ENCODE data around the gene PRIMPOL. TPM values are rescaled to one million over a fixed set of nuclear protein-coding genes. Genes with fewer than 3 reads are reported as not detected.

The PRIMPOL gene
- total RNA-seq, 1 experiment from 2014 or later = 29.5 TPM

GRCh38 chr4:184688005-184688404 lies 38.5 kb downstream of the PRIMPOL start:
- H3K79me2 ChIP-seq (ENCODE audit: low read depth) = no peaks in the 10 kb centered on the region
- H4K20me1 ChIP-seq (ENCODE audit: insufficient read depth) = no peaks in the 10 kb centered on the region
- H3K9me3 ChIP-seq (ENCODE audit: insufficient read depth, low read depth) = no peaks in the 10 kb centered on the region
- TF ChIP-seq, protein P1, sequence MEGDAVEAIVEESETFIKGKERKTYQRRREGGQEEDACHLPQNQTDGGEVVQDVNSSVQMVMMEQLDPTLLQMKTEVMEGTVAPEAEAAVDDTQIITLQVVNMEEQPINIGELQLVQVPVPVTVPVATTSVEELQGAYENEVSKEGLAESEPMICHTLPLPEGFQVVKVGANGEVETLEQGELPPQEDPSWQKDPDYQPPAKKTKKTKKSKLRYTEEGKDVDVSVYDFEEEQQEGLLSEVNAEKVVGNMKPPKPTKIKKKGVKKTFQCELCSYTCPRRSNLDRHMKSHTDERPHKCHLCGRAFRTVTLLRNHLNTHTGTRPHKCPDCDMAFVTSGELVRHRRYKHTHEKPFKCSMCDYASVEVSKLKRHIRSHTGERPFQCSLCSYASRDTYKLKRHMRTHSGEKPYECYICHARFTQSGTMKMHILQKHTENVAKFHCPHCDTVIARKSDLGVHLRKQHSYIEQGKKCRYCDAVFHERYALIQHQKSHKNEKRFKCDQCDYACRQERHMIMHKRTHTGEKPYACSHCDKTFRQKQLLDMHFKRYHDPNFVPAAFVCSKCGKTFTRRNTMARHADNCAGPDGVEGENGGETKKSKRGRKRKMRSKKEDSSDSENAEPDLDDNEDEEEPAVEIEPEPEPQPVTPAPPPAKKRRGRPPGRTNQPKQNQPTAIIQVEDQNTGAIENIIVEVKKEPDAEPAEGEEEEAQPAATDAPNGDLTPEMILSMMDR (conservative IDR thresholded peaks at IDR 0.05) = no peak
- no peak for TF ChIP-seq EZH2 (IDR thresholded peaks at IDR 0.05; ENCODE audit: low read depth)
- H3K4me2 ChIP-seq = peak overlapping the region; percentile 63
- H3K4me3 ChIP-seq = no peak overlapping the region
- peaks cover 19% of the 10 kb centered on the region for H3F3A ChIP-seq (ENCODE audit: insufficient read depth, low read depth)
- intact Hi-C loops (cut with micrococcal nuclease; ENCODE audit: unreplicated experiment) = loop anchor here (2.0 to 5.0 kb wide), 3 partner anchors 45 to 401 kb away; no protein-coding TSS in a partner anchor
- no peaks in the 10 kb centered on the region for H3K27me3 ChIP-seq (ENCODE audit: insufficient read depth, low read depth)
- H3K9me2 ChIP-seq (ENCODE audit: insufficient read depth) = no peaks in the 10 kb centered on the region
- peak overlapping the region; percentile 81 for H3K27ac ChIP-seq
- H3K36me3 ChIP-seq (ENCODE audit: low read depth) = no peaks in the 10 kb centered on the region
- CTCF ChIA-PET = interaction anchor here (0.6 kb wide), 1 partner anchor 911 kb away, joined by 12 read pairs; no protein-coding TSS in a partner anchor
- H2AFZ ChIP-seq = no peak overlapping the region
- H3K4me1 ChIP-seq (replicated peaks; ENCODE audit: insufficient read depth) = peaks cover 17% of the 10 kb centered on the region
- BruUV-seq (replicated peaks) = no TSS peak
- POLR2A ChIA-PET (ENCODE audit: unreplicated experiment) = no interaction called here
- DNase-seq = no peak

DNA sequence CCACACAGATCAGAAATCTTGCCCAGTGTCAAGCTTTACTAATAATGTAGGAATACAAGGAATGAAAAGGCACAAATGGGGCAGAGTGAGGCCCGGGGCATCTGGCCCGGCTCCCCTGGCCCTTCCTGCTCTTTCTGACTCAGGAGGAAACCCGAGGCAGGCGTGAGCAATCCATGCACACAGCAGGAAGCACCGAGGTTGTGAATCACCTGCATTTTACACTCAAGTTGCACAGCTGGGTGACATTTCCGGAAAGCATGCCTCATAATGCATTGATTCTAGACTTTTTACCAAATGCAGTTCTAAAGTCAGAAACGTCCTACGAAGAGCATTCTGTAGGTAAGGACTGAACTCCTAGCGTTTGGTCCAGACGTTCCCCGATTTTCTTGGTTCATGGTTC lies 38.9 kb downstream of the PRIMPOL start:
- H3K9me3 ChIP-seq (ENCODE audit: insufficient read depth, low read depth) = no peaks in the 10 kb centered on the region
- H4K20me1 ChIP-seq (ENCODE audit: insufficient read depth) = no peaks in the 10 kb centered on the region
- H3K9me2 ChIP-seq (ENCODE audit: insufficient read depth) = no peaks in the 10 kb centered on the region
- peaks cover 19% of the 10 kb centered on the region for H3F3A ChIP-seq (ENCODE audit: insufficient read depth, low read depth)
- H3K4me1 ChIP-seq (replicated peaks; ENCODE audit: insufficient read depth) = peaks cover 17% of the 10 kb centered on the region
- DNase-seq = peak; percentile 71 to 88
- no peaks in the 10 kb centered on the region for H3K36me3 ChIP-seq (ENCODE audit: low read depth)
- ChIA-PET POLR2A (ENCODE audit: unreplicated experiment) (no interaction called here), CTCF (interaction anchor here (0.6 kb wide), 1 partner anchor 911 kb away, joined by 12 read pairs; no protein-coding TSS in a partner anchor)
- intact Hi-C loops (cut with micrococcal nuclease; ENCODE audit: unreplicated experiment) = loop anchor here (2.0 to 5.0 kb wide), 3 partner anchors 44 to 401 kb away; no protein-coding TSS in a partner anchor
- BruUV-seq (replicated peaks) = no TSS peak
- H3K4me2 ChIP-seq = peak overlapping the region; percentile 63
- no peaks in the 10 kb centered on the region for H3K27me3 ChIP-seq (ENCODE audit: insufficient read depth, low read depth)
- peak overlapping the region; percentile 81 for H3K27ac ChIP-seq
- no peak overlapping the region for H3K4me3 ChIP-seq
- TF ChIP-seq EZH2 (IDR thresholded peaks at IDR 0.05; ENCODE audit: low read depth) = no peak
- TF ChIP-seq, protein P1 (conservative IDR thresholded peaks at IDR 0.05) = no peak
- H3K79me2 ChIP-seq (ENCODE audit: low read depth) = no peaks in the 10 kb centered on the region
- no peak overlapping the region for H2AFZ ChIP-seq

- H3F3A ChIP-seq (ENCODE audit: insufficient read depth, low read depth) = peaks cover 19% of the 10 kb centered on the region
- DNase-seq = no peak
- no peak overlapping the region for H2AFZ ChIP-seq
- no peak overlapping the region for H3K4me3 ChIP-seq
- H3K9me3 ChIP-seq (ENCODE audit: insufficient read depth, low read depth) = no peaks in the 10 kb centered on the region
- ChIA-PET CTCF (no interaction called here), POLR2A (ENCODE audit: unreplicated experiment) (no interaction called here)
- no TSS peak for BruUV-seq (replicated peaks)
- H3K27ac ChIP-seq = 0 out of 2 replicates have a peak overlapping the region, but pooled peaks have one; percentile 19
- H3K36me3 ChIP-seq (ENCODE audit: low read depth) = no peaks in the 10 kb centered on the region
- no peaks in the 10 kb centered on the region for H3K79me2 ChIP-seq (ENCODE audit: low read depth)
- H3K4me2 ChIP-seq = no peak overlapping the region
- no peaks in the 10 kb centered on the region for H3K9me2 ChIP-seq (ENCODE audit: insufficient read depth)
- H3K27me3 ChIP-seq (ENCODE audit: insufficient read depth, low read depth) = no peaks in the 10 kb centered on the region
- no peaks in the 10 kb centered on the region for H4K20me1 ChIP-seq (ENCODE audit: insufficient read depth)
- H3K4me1 ChIP-seq (replicated peaks; ENCODE audit: insufficient read depth) = peaks cover 17% of the 10 kb centered on the region
- TF ChIP-seq, protein P1 (conservative IDR thresholded peaks at IDR 0.05) = no peak
- no peak for TF ChIP-seq EZH2 (IDR thresholded peaks at IDR 0.05; ENCODE audit: low read depth)
- intact Hi-C loops (cut with micrococcal nuclease; ENCODE audit: unreplicated experiment) = loop anchor here (2.0 to 10.0 kb wide), 4 partner anchors 43 to 425 kb away; no protein-coding TSS in a partner anchor
These were observed 40.1 kb downstream of the PRIMPOL start for GRCh38 chr4:184689681-184690080.
